Measurements from ENCODE around the gene PRRT2.
A peak's percentile ranks its signal among the peaks of the same experiment; 100 is the strongest.
"Not testable (repeated sequence)": the region's sequence is repeated elsewhere in the genome, so short reads cannot be mapped to it uniquely, and the experiment has no call there.

The PRRT2 gene

DNA sequence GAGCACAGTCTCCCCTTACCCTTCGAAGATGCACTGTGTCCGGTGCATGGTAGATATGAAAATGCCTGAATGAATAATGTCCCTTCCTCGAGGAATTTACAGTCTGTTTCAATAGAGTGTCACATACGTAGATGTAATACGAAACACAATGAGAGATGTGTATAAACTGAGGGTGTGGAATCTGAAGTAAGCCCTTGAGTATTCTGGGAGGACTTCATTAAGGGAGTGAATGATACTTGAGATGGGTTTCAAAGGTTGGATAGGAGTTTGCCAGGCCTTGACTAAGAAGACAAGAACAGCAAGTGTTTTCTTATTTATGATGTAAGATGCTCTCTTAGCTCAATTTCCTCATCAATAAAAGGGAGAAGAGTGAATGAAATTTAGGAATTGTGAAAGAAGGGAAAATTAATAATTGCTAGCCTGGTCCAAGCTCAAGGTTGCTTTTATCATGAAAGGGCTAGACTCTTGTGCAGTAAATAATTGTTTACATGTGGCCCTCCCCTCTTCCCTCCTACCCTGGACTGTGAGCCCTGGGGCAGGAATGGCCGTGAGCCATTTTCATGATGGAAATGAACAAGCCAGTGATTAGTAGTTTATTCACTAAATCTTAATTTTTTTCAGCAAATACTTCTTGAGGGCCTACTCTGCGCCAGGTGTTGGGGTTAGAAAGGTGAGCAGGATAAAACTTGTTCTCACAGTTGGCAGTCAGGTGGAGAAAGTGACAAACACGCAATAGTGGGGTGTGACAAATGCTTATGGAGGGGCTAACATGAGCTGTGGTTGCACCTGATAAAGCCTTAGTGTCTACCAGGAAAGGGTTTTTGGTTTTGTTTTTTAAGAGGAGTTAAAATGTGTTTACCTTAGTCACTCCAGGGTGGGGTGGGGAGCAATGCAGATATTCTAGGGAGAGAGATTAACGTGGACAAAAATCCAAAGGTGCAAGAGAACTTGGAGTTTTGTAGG is 19.9 kb upstream of the PRRT2 start:
- Histone ChIP-seq H3K27ac (ENCODE audit: low read depth, low read length) (no peak overlapping the region), H3K4me1 (ENCODE audit: insufficient read depth, low read length) (peaks cover 14% of the 10 kb centered on the region; the same call in 1 of the 2 replicates), H3K4me3 (ENCODE audit: low read length) (peak overlapping the region; percentile 90), H3K9ac (ENCODE audit: low read depth, low read length) (peak overlapping the region; percentile 93; the same call in 1 of the 2 replicates), H3K9me3 (ENCODE audit: insufficient read depth, low read depth, low read length) (no peaks in the 10 kb centered on the region), H3K27me3 (ENCODE audit: insufficient read depth, low read length) (no peaks in the 10 kb centered on the region), H3K36me3 (ENCODE audit: insufficient read depth, low read length) (peaks cover 30% of the 10 kb centered on the region)
- WGBS, result 87% methylated on average over 8 of the region's 9 CpGs

DNA sequence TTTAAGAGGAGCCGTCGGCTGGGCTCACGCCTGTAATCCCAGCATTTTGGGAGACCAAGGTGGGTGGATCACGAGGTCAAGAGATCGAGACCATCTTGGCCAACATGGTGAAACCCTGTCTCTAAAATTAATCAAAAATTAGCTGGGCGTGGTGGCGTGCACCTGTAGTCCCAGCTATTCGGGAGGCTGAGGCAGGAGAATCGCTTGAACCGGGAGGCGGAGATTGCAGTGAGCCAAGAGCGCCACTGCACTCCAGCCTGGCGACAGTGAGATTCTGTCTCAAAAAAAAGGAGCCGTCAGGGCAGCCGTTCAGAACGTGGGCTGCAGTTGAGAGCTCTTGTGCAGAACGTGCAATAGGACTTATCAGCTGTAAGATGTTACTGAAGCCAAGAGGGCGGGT is 18.8 kb upstream of the PRRT2 start:
- H3K27me3 ChIP-seq (ENCODE audit: insufficient read depth, low read length); H3K27ac ChIP-seq (ENCODE audit: low read depth, low read length); H3K9ac ChIP-seq (ENCODE audit: low read depth, low read length); H3K4me3 ChIP-seq (ENCODE audit: low read length); H3K9me3 ChIP-seq (ENCODE audit: insufficient read depth, low read depth, low read length): not testable (repeated sequence)
- Histone ChIP-seq H3K4me1 (ENCODE audit: insufficient read depth, low read length) (peaks cover 14% of the 10 kb centered on the region; the same call in 1 of the 2 replicates), H3K36me3 (ENCODE audit: insufficient read depth, low read length) (peaks cover 40% of the 10 kb centered on the region)
- WGBS, result 94% methylated on average over 18 of the region's 18 CpGs

DNA sequence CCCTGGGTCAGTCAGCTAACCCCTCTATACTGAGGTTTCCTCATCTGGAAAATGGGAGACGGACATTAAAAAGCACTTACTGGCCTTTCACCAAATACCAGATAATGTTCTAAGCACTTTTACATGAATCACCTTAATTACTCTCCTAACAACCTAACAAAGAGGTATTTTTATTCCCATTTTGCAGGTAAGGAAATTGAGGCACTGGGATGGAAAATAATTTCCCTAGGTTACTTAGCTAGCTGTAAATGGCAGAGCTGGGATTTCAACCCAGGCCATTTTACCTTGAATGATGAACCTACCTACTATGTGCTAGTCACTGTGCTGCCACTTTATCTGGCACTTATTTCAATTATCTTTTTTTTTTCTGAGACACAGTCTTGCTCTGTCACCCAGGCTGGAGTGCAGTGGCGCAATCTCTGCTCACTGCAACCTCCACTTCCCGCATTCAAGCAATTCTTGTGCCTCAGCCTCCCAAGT is 17.7 kb upstream of the PRRT2 start:
- 94% methylated on average over 3 of the region's 3 CpGs for WGBS
- no peaks in the 10 kb centered on the region for H3K27me3 ChIP-seq (ENCODE audit: insufficient read depth, low read length)
- no peaks in the 10 kb centered on the region for H3K9me3 ChIP-seq (ENCODE audit: insufficient read depth, low read depth, low read length)
- H3K4me3 ChIP-seq (ENCODE audit: low read length), result no peak overlapping the region
- H3K27ac ChIP-seq (ENCODE audit: low read depth, low read length), result no peak overlapping the region
- no peak overlapping the region for H3K9ac ChIP-seq (ENCODE audit: low read depth, low read length)
- peaks cover 14% of the 10 kb centered on the region; the same call in 1 of the 2 replicates for H3K4me1 ChIP-seq (ENCODE audit: insufficient read depth, low read length)
- H3K36me3 ChIP-seq (ENCODE audit: insufficient read depth, low read length), result peaks cover 52% of the 10 kb centered on the region

DNA sequence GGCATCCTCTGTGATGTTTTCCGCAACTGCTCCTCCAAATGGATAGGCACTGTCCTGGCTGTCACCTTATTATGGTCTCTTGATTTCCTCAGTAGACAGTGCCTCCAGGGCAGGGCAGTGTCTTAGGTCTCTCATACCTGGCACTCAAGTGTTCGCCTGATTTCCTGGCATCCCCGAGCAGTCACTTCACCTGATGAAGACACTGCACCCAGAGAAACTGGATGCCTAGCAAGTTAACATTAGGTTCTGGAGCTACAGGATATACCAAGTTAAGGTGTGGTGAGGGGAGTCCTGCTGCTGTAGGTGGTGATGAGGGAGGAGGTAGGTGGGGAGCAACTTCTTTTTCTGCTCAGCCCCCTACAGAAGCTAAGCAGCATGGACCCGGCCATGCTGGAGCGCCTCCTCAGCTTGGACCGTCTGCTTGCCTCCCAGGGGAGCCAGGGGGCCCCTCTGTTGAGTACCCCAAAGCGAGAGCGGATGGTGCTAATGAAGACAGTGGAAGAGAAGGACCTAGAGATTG is 9.5 kb upstream of the PRRT2 start:
- Histone ChIP-seq H3K27me3 (ENCODE audit: insufficient read depth, low read length) (no peaks in the 10 kb centered on the region), H3K27ac (ENCODE audit: low read depth, low read length) (no peak overlapping the region), H3K36me3 (ENCODE audit: insufficient read depth, low read length) (peaks cover 68% of the 10 kb centered on the region), H3K4me1 (ENCODE audit: insufficient read depth, low read length) (peaks cover 14% of the 10 kb centered on the region; the same call in 1 of the 2 replicates), H3K9ac (ENCODE audit: low read depth, low read length) (no peak overlapping the region; the same call in 1 of the 2 replicates), H3K4me3 (ENCODE audit: low read length) (no peak overlapping the region), H3K9me3 (ENCODE audit: insufficient read depth, low read depth, low read length) (no peaks in the 10 kb centered on the region)
- WGBS, result 97% methylated on average over 8 of the region's 8 CpGs

DNA sequence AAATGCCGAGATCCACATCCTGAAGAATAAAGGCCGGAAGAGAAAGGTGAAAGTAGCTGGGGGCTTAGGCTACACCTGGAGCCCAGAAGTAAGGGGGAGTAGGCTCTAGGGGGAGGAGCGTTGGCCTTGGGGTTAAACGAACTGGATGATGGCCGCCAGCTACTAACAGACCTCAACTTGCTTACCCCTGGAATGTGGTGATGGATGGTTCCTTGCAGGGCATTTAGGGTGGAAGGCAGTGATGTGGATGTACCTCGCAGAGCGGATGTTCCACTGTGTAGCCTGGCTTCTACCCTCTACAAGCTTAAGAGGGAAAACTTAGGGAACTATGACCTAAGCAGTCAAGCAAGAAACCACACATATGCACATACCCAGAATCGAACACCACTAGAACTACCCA is 8.0 kb upstream of the PRRT2 start:
- H3K36me3 ChIP-seq (ENCODE audit: insufficient read depth, low read length), result peaks cover 62% of the 10 kb centered on the region
- H3K27me3 ChIP-seq (ENCODE audit: insufficient read depth, low read length), result no peaks in the 10 kb centered on the region
- H3K9ac ChIP-seq (ENCODE audit: low read depth, low read length), result no peak overlapping the region
- peaks cover 20% of the 10 kb centered on the region; the same call in 1 of the 2 replicates for H3K4me1 ChIP-seq (ENCODE audit: insufficient read depth, low read length)
- no peak overlapping the region for H3K4me3 ChIP-seq (ENCODE audit: low read length)
- 86% methylated on average over 7 of the region's 8 CpGs for WGBS
- H3K27ac ChIP-seq (ENCODE audit: low read depth, low read length), result no peak overlapping the region
- H3K9me3 ChIP-seq (ENCODE audit: insufficient read depth, low read depth, low read length), result no peaks in the 10 kb centered on the region

DNA sequence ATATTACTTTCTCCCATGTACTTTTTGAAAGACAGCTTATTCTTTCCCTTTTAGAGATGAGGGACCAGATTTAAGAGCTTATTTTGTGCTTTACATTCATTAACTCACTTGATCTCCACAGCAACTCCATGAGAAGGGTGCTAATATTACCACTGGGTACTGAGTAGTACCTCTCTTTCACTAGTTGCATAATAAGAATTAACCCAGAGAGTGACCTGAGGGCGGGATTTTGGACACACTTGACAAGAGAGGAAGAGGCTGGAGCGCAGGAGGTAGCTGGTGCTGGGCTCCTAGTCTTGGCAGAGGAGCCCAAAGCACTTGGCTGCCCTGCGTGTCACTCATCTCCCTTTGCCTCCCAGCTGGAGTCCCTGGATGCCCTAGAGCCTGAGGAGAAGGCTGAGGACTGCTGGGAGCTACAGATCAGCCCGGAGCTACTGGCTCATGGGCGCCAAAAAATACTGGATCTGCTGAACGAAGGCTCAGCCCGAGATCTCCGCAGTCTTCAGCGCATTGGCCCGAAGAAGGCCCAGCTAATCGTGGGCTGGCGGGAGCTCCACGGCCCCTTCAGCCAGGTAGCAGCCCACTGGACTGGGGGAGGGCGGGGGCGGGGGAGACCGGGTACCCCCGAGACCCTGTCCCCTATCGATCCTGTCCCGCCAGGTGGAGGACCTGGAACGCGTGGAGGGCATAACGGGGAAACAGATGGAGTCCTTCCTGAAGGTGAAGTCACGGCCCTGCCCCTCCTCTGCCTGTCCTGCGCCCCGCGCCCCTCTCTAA is 7.3 kb upstream of the PRRT2 start:
- no peaks in the 10 kb centered on the region for H3K27me3 ChIP-seq (ENCODE audit: insufficient read depth, low read length)
- WGBS, result 33% methylated on average over 26 of the region's 26 CpGs
- H3K27ac ChIP-seq (ENCODE audit: low read depth, low read length), result peak overlapping the region; percentile 95
- H3K9ac ChIP-seq (ENCODE audit: low read depth, low read length), result peak overlapping the region; percentile 89
- H3K4me3 ChIP-seq (ENCODE audit: low read length), result peak overlapping the region; percentile 78
- H3K4me1 ChIP-seq (ENCODE audit: insufficient read depth, low read length), result peaks cover 22% of the 10 kb centered on the region; the same call in 1 of the 2 replicates
- H3K36me3 ChIP-seq (ENCODE audit: insufficient read depth, low read length), result peaks cover 60% of the 10 kb centered on the region
- H3K9me3 ChIP-seq (ENCODE audit: insufficient read depth, low read depth, low read length), result no peaks in the 10 kb centered on the region

DNA sequence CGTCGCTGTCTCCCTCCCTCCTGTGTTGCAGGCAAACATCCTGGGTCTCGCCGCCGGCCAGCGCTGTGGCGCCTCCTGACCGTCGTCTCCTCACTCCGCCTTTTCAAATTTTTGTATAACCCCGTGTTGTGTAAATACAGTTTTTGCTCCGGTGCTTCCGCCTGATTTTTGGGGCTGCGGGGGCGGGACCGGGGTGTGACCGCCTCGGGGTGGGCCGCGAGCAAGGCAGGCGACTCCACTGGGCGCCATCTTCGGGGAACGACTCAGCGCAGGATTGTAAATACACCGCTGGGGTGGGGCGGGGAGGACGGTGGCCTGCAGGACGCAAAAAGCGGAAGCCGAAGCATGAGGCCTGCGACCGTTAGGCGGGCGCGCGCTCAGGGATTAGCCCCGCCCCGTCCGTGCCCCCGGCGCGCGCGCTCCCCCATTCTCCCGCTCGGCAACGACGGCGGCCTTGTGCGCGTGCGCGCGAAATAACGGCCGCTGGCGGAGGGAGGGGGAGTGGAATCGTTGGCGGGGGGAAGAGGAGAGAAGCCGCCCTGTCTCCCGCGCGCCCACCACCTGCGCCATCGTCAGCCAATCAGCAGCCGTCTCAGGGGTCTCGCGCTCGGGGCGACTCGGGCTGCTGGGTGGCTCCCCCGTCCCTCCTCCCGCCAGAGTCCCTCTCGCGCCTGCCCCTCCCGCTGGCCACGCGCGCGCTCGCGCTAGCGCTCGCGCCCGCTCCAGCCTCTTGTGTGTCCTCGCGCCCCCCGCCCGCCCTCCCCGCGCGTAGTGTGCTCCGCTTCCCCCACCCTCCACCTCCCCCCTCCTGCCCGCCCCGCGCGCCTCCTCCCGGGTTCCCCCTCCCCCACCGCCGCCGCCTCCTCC is 6.5 kb upstream of the PRRT2 start:
- H3K9me3 ChIP-seq (ENCODE audit: insufficient read depth, low read depth, low read length), result no peaks in the 10 kb centered on the region
- WGBS, result under 1% methylated on average over 84 of the region's 103 CpGs
- H3K36me3 ChIP-seq (ENCODE audit: insufficient read depth, low read length), result peaks cover 60% of the 10 kb centered on the region
- peak overlapping the region; percentile 78 for H3K4me3 ChIP-seq (ENCODE audit: low read length)
- peaks cover 30% of the 10 kb centered on the region for H3K4me1 ChIP-seq (ENCODE audit: insufficient read depth, low read length)
- peak overlapping the region; percentile 95 for H3K27ac ChIP-seq (ENCODE audit: low read depth, low read length)
- H3K9ac ChIP-seq (ENCODE audit: low read depth, low read length), result peak overlapping the region; percentile 89
- H3K27me3 ChIP-seq (ENCODE audit: insufficient read depth, low read length), result no peaks in the 10 kb centered on the region

DNA sequence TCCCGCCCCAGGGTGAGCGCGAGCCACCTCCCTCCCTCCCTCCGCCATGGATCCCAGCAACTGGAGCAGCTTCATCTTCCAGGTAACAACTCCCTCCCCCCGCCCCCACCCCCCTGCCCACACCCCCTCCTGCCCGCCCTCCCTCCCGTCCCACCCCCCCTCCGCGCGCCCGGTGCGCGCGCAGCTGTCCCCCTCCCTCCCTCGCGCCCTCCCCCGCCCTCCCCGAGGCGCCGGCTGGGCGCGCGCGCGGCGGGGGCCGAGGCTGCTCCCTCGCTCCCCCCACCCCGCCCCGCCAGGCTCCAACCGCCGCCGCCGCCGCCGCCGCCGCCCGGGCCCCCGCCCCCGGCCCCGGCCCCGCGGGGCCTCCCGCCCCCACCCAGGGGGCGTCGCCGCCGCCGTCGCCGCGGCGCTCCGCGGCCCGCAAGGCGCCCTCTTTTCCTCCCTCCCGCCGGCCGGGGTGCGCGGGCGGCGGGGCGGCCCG is 5.9 kb upstream of the PRRT2 start, which contains the start of gene MAZ:
Gene MAZ (plus strand): TSS at position 431 of the 481 bp plus-strand sequence. CDS start 173 bp downstream, outside the sequence.
- H3K36me3 ChIP-seq (ENCODE audit: insufficient read depth, low read length), result peaks cover 54% of the 10 kb centered on the region
- H3K9me3 ChIP-seq (ENCODE audit: insufficient read depth, low read depth, low read length), result no peaks in the 10 kb centered on the region
- peak within 1 kb of the TSS; percentile 78 for H3K4me3 ChIP-seq (ENCODE audit: low read length)
- peak within 1 kb of the TSS; percentile 89 for H3K9ac ChIP-seq (ENCODE audit: low read depth, low read length)
- H3K27ac ChIP-seq (ENCODE audit: low read depth, low read length), result peak within 1 kb of the TSS; percentile 95
- no peaks in the 10 kb centered on the region for H3K27me3 ChIP-seq (ENCODE audit: insufficient read depth, low read length)
- WGBS, result 0% methylated on average over 22 of the region's 67 CpGs
- H3K4me1 ChIP-seq (ENCODE audit: insufficient read depth, low read length), result peaks cover 36% of the 10 kb centered on the region

DNA sequence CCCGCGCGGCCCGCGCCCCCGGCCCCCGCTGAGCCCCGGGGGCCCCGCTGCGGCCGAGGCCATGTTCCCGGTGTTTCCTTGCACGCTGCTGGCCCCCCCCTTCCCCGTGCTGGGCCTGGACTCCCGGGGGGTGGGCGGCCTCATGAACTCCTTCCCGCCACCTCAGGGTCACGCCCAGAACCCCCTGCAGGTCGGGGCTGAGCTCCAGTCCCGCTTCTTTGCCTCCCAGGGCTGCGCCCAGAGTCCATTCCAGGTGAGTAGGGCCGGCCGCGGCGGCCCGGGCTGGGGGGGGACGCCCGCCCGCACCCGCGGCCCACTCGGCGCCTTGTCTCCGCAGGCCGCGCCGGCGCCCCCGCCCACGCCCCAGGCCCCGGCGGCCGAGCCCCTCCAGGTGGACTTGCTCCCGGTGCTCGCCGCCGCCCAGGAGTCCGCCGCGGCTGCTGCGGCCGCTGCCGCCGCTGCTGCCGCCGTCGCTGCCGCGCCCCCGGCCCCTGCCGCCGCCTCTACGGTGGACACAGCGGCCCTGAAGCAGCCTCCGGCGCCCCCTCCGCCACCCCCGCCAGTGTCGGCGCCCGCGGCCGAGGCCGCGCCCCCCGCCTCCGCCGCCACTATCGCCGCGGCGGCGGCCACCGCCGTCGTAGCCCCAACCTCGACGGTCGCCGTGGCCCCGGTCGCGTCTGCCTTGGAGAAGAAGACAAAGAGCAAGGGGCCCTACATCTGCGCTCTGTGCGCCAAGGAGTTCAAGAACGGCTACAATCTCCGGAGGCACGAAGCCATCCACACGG is 5.2 kb upstream of the PRRT2 start:
- H3K36me3 ChIP-seq (ENCODE audit: insufficient read depth, low read length), result peaks cover 47% of the 10 kb centered on the region
- peaks cover 36% of the 10 kb centered on the region for H3K4me1 ChIP-seq (ENCODE audit: insufficient read depth, low read length)
- peak overlapping the region; percentile 94 for H3K27ac ChIP-seq (ENCODE audit: low read depth, low read length)
- WGBS, result under 1% methylated on average over 99 of the region's 99 CpGs
- peak overlapping the region; percentile 72 for H3K4me3 ChIP-seq (ENCODE audit: low read length)
- peak overlapping the region; percentile 77 for H3K9ac ChIP-seq (ENCODE audit: low read depth, low read length)
- no peaks in the 10 kb centered on the region for H3K9me3 ChIP-seq (ENCODE audit: insufficient read depth, low read depth, low read length)
- H3K27me3 ChIP-seq (ENCODE audit: insufficient read depth, low read length), result no peaks in the 10 kb centered on the region
